ENCODE results near the gene VEGFB. TPM values are rescaled to one million over a fixed set of nuclear protein-coding genes. Genes with fewer than 3 reads are reported as not detected.

Gene VEGFB
- total and polyA plus RNA-seq, 2 donors from 2014 or later = 77.6 to 157 TPM

GRCh38 chr11:64206457-64207255 is 27.7 kb upstream of the VEGFB start, which contains the start of gene FERMT3:
FERMT3 (plus strand) TSS chr11:64206721; CDS start chr11:64207365, 644 bp downstream.
- H3K9me3 ChIP-seq (ENCODE audit: control insufficient read depth in 2 of 3, insufficient read depth in 1 of 3, low read length in 3 of 3) = no peaks in the 10 kb centered on the region
- peak within 1 kb of the TSS in 2 of 3 donors; percentile 30 to 46 for H3K4me3 ChIP-seq (ENCODE audit: low read length in 3 of 3)
- intact Hi-C loops (cut with DNase I) = no loop called here
- FAIRE-seq = no peak
- peak within 1 kb of the TSS in 2 of 3 donors; percentile 4 to 61 for H3K9ac ChIP-seq (ENCODE audit: low read length in 3 of 3)
- TF ChIP-seq, protein P1, sequence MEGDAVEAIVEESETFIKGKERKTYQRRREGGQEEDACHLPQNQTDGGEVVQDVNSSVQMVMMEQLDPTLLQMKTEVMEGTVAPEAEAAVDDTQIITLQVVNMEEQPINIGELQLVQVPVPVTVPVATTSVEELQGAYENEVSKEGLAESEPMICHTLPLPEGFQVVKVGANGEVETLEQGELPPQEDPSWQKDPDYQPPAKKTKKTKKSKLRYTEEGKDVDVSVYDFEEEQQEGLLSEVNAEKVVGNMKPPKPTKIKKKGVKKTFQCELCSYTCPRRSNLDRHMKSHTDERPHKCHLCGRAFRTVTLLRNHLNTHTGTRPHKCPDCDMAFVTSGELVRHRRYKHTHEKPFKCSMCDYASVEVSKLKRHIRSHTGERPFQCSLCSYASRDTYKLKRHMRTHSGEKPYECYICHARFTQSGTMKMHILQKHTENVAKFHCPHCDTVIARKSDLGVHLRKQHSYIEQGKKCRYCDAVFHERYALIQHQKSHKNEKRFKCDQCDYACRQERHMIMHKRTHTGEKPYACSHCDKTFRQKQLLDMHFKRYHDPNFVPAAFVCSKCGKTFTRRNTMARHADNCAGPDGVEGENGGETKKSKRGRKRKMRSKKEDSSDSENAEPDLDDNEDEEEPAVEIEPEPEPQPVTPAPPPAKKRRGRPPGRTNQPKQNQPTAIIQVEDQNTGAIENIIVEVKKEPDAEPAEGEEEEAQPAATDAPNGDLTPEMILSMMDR (IDR thresholded peaks at IDR 0.05; ENCODE audit: borderline replicate concordance, extremely low read depth, insufficient read depth) = no peak
- H3K27me3 ChIP-seq (ENCODE audit: control insufficient read depth, insufficient read depth, low read length) = no peaks in the 10 kb centered on the region
- peak within 1 kb of the TSS; percentile 88 to 90 for H3K27ac ChIP-seq (ENCODE audit: low read depth in 2 of 2, low read length in 2 of 2)
- peak in 3 of 5 donors; percentile 25 to 90 (median 47) for DNase-seq
- peaks cover 4 to 26% (median 15%) of the 10 kb centered on the region in 3 donors for H3K36me3 ChIP-seq (ENCODE audit: control insufficient read depth in 2 of 3, insufficient read depth in 3 of 3, low read length in 3 of 3)
- peaks cover 0 to 5% (median 0%) of the 10 kb centered on the region in 3 donors for H3K4me1 ChIP-seq (ENCODE audit: control insufficient read depth in 2 of 3, insufficient read depth in 2 of 3, low read depth in 1 of 3, low read length in 3 of 3)

DNA sequence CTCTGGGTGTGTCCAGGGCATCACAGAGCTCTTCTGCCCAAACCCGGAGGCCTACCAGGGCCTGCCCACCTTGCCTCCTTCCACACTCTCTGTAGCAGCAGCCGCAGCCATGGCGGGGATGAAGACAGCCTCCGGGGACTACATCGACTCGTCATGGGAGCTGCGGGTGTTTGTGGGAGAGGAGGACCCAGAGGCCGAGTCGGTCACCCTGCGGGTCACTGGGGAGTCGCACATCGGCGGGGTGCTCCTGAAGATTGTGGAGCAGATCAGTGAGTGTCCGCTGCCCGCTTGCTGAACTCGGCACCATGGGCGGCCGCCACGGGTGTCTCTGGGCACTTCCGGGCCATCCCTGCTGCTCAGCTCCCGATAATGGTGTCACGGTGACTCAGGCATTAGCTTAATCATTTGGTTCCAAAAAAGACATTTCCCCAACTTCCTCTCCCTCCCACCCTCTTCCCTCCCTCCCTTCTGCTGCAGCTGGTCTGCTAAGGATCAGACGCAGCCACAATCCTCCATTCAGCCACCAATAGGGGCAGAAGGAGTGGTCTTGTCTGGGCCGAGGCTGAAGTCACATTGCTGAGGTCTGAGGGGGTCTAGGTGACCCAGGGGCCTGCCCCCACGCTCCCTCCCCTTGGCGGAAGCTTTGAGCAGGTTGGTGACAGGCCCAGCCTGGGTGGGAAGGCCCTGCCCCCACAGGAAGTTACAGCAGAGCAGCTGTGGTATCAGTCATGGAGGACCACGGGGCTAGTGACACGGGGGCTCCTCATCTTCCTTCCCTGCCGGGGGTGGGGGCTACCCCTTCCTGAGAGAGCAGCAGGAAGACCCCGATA is 26.9 kb upstream of the VEGFB start:
- Histone ChIP-seq H3K4me3 (ENCODE audit: low read length in 3 of 3) (peak overlapping the region in 2 of 3 donors; percentile 30 to 46), H3K27me3 (ENCODE audit: control insufficient read depth, insufficient read depth, low read length) (no peaks in the 10 kb centered on the region), H3K9me3 (ENCODE audit: control insufficient read depth in 2 of 3, insufficient read depth in 1 of 3, low read length in 3 of 3) (no peaks in the 10 kb centered on the region), H3K27ac (ENCODE audit: low read depth in 2 of 2, low read length in 2 of 2) (peak overlapping the region; percentile 88 to 90), H3K9ac (ENCODE audit: low read length in 3 of 3) (peak overlapping the region in 2 of 3 donors; percentile 4 to 61), H3K36me3 (ENCODE audit: control insufficient read depth in 2 of 3, insufficient read depth in 3 of 3, low read length in 3 of 3) (peaks cover 4 to 24% (median 14%) of the 10 kb centered on the region in 3 donors), H3K4me1 (ENCODE audit: control insufficient read depth in 2 of 3, insufficient read depth in 2 of 3, low read depth in 1 of 3, low read length in 3 of 3) (peaks cover 0 to 5% (median 0%) of the 10 kb centered on the region in 3 donors)
- TF ChIP-seq, protein P1 (IDR thresholded peaks at IDR 0.05; ENCODE audit: borderline replicate concordance, extremely low read depth, insufficient read depth) = no peak
- FAIRE-seq (no peak), DNase-seq (peak; percentile 33 to 93 (median 58))
- intact Hi-C loops (cut with DNase I) = no loop called here

DNA sequence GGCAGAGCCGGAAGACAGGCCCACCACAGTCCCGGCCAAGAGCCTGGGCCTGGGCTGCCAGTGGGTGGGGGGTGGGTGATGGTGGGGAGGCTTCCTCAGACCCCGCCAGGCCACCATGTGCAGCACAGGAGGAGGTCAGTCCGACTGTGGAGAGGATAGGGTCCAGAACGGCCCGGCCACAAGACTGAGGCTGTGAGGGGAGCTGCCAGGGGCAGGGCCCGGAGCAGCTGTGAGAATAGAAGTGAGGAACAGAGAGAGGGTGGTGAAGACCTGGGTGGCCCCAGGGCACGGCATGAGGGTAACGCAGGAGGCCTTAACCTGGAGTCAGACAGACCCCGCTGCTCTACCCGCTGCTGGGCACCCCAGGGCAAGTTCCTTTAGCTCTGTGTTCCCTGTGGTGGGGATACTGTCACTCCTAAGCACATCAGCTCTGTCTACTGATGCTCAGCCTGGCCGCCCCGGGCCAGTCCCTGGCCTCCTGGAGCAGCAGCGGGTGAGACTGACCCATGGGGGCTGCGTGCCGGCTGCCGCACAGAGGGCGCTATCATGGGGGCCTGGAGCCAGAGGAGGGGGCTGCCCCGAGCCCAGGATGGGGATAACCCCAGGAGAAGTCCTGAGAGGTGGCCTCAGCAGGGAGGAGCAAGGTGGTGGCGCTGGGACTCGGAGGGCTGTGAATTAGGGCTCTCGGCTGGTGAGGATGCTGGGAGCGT is 26.1 kb upstream of the VEGFB start:
- DNase-seq = peak in 2 of 5 donors; percentile 30 to 78
- no peak overlapping the region for H3K4me3 ChIP-seq (ENCODE audit: low read length in 3 of 3)
- intact Hi-C loops (cut with DNase I) = no loop called here
- no peaks in the 10 kb centered on the region for H3K27me3 ChIP-seq (ENCODE audit: control insufficient read depth, insufficient read depth, low read length)
- TF ChIP-seq, protein P1 (IDR thresholded peaks at IDR 0.05; ENCODE audit: borderline replicate concordance, extremely low read depth, insufficient read depth) = no peak
- H3K36me3 ChIP-seq (ENCODE audit: control insufficient read depth in 2 of 3, insufficient read depth in 3 of 3, low read length in 3 of 3) = peaks cover 0 to 17% (median 6%) of the 10 kb centered on the region in 3 donors
- peak overlapping the region; percentile 78 to 88 for H3K27ac ChIP-seq (ENCODE audit: low read depth in 2 of 2, low read length in 2 of 2)
- peak overlapping the region in 1 of 3 donors; percentile 46 for H3K9ac ChIP-seq (ENCODE audit: low read length in 3 of 3)
- no peaks in the 10 kb centered on the region for H3K9me3 ChIP-seq (ENCODE audit: control insufficient read depth in 2 of 3, insufficient read depth in 1 of 3, low read length in 3 of 3)
- no peak for FAIRE-seq
- H3K4me1 ChIP-seq (ENCODE audit: control insufficient read depth in 2 of 3, insufficient read depth in 2 of 3, low read depth in 1 of 3, low read length in 3 of 3) = peaks cover 0 to 5% (median 0%) of the 10 kb centered on the region in 3 donors

All from kidney (tissue), 14 donors.